HG03108 (cell line): Measurements from ENCODE around the gene LIMS1.
"Not testable (repeated sequence)": the region's sequence is repeated elsewhere in the genome, so short reads cannot be mapped to it uniquely, and the experiment has no call there.

Source experiments
- ATAC-seq: cut with Tn5 transposase; IDR thresholded peaks from one replicate; pipeline ENCODE4 v1.9.1; 2021; ENCODE audit warnings: moderate library complexity; ENCODE audit not compliant: unreplicated experiment

Gene LIMS1

DNA sequence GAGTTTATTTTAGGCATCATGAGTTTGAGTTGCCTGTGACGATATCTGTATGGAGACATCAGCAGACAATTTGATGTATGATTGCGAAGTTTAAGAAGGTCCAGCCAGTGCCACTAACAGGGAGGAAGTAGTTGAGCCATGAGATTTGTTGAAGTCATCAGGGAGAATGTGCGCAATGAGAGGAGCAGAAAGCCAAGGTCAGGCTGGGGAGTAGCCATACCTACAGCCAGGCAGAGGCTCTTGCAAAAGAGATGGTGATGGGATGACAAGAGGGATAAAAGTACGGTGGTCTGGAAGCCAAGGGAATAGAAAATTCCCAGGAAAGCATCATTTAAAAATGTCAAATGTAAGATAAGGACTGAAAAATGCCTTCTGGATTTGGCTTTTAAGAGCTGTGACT is 51.2 kb downstream of the LIMS1 start:
- ATAC-seq: no peak

- ATAC-seq: no peak
Measured at GRCh38 chr2:108586116-108586515, 51.8 kb downstream of the LIMS1 start.

DNA sequence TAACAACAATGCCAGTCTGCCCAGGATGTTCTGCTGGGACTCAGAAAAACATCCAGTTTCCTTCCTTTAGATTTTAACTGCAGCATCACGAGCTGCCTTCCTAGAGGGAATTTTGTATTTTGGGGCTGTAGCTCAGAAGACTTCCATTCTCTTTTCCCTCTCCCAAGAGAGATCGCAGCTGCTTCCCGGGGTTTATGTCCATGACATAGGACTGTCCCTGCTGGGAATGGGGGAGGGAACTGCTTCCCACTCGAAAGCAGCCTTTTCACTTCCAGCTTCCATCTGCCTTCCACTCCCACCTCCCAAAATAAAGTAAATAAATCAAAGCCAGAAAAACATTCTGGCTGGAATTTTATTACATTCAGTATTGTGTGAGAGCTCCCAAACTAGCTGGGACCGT is 52.4 kb downstream of the LIMS1 start:
- ATAC-seq: no peak

GRCh38 chr2:108587621-108588020 is 53.4 kb downstream of the LIMS1 start:
- ATAC-seq: no peak

DNA sequence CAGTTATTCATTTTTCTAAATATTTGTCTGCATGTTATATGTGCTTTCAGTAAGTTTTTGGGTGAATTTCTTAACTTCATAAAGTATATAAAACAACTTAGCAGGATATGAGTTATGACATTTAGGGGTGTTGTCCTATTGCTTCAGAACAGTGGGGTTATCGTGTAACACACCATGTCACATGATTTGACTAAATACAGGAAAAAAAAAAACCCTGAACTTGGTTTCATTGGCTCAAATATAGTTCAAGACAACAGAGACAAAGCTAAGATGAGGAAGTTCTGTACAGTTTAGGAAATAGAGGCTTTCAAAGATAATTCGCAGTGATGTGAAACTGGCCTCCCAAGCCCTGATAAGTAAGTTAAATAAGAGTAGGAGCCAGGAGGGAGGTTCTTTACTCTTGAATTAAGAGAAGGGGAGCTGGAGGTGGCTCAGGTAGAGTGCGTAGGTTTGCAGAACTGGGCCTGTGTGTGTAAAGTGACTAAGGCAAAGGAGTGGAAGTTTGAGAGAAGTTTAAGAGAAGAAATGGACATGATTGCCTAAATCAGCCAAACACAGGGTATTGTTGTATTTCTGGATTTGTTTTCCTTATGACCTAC is 53.9 kb downstream of the LIMS1 start:
- no peak for ATAC-seq

GRCh38 chr2:108589372-108589771 is 55.1 kb downstream of the LIMS1 start:
- no peak for ATAC-seq

DNA sequence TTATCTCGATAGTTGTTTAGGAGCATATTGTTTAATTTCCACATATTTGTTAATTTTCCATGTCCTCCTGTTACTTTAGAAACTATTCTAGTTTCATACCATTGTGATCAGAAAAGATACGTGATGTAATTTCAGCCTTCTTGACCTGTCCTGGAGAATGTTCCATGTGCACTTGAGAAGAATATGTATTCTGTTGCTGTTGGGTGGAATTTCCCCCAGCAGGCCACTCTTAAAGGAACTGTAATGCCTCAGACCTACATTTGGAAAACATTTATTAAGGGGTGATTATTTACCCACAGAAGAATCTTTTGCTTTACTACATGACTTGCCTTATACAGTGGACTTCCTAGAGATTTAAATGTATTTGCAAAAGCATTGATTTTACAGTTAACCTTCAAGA is 55.5 kb downstream of the LIMS1 start:
- ATAC-seq: no peak

GRCh38 chr2:108591163-108591562 is 56.9 kb downstream of the LIMS1 start:
- peak; percentile 32 for ATAC-seq

- no peak for ATAC-seq
Measured at GRCh38 chr2:108593547-108594098, 59.4 kb downstream of the LIMS1 start.

- peak; percentile 77 for ATAC-seq
Measured at GRCh38 chr2:108594132-108594981, 60.1 kb downstream of the LIMS1 start.

DNA sequence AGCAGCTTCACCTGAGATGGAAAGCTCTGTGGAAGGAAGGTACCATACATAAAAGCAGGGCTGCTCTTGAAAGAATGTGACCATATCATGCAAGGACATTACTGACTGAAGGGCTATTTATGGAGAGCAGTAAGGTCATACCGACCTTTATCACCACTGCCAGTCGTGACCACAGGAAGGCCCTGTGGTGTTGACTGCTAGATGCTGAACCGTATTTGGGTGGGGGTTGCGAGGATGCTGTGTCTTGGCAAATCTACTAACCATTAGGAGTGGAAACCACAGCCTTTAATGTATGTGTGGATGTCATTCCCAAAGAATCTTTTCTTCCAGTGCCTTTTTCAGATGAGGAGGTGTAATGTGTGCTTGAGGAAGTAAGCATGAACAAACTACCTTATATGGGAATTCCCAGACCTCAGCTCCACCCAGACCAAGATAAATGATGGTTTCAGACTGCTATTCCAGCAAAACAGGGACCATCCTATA is 60.8 kb downstream of the LIMS1 start:
- ATAC-seq: peak; percentile 64

GRCh38 chr2:108595771-108596170 is 61.5 kb downstream of the LIMS1 start:
- not testable (repeated sequence) for ATAC-seq

GRCh38 chr2:108597105-108597744 is 63.0 kb downstream of the LIMS1 start:
- not testable (repeated sequence) for ATAC-seq

GRCh38 chr2:108601199-108601598 is 66.9 kb downstream of the LIMS1 start:
- not testable (repeated sequence) for ATAC-seq

GRCh38 chr2:108602422-108602821 is 68.2 kb downstream of the LIMS1 start:
- no peak for ATAC-seq

GRCh38 chr2:108604196-108604595 is 69.9 kb downstream of the LIMS1 start:
- ATAC-seq: no peak

DNA sequence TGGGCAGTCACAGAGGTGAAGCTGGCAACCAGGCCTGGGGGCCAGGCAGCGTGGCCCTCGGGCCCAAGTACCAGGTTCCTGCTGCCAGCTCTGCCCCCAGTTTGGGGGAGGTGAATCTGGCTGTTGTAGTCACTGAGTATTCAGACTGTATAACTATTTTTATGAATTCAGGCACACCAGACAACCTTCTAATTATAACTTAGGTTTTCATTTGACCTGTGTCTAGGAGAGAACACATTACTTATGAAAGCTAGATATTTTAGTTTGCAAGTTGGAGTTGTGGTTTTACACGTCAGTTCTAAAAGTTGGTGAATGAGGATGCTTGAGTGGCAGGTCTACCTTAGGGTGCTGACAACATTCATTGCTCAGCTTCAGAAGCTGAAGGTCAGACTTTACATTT is 71.7 kb downstream of the LIMS1 start:
- peak; percentile 39 for ATAC-seq

DNA sequence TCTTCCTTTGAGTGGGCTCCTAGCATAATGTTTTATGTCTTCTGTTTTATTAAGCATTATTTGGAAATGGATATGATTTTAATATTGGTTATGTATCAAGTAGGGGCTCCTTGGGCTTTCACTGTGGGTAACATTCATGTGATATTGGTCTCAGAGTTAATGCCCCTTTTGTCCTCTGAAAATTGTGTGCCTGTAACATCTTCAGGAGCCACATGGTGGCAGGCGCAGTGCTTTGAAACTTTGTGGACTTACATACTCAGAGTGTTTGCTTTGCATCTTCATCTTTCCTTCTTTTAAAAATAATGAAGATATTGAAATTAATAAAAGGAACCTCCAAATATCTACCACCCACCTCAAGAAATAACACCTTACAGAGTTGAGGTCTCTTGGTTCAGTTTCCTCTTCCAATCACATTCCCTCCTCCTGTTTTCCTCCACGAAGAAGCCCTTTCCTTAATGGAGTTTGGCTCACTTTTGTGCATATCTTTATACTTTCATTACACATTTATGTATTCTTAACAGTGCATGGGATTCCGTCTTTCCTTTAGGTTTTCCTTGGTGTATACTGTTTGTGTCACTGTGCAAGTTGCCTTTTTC is 73.5 kb downstream of the LIMS1 start:
- ATAC-seq: no peak

DNA sequence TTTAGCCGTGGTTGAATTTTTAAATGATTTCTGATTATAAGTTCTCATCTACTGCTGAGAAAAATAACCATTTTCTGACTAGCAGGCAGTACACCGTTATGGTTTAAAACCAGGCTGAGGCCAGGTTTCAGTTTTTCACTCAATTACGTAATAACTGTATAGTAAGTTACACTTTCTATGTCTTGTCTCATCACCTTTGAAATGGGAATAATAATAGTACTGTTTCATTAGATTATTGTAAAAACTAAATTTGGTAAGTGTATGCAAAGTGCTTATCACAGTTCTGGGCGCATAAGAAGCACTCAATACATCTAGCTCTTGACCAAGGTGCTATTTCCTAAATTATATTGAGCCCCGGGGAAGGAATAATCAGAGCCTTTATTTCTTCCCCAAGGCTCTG is 76.8 kb downstream of the LIMS1 start:
- no peak for ATAC-seq

DNA sequence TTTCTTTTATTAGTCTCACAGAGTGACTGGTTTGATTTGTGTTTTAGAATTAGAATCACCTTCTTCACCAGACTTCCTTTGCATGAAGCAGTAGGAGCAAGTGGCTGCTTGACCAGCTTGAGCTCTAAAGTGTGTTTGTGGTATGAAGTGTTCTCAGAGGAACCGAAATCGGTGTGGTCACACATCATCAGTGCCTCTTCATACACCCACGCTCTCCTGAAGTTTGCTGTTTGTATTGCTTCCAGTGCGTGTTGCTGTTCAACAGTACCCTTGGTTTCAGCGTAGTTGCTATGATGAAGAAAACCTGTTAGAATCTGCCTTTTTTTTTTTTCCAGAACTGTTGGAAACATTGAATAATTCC is 77.9 kb downstream of the LIMS1 start:
- peak; percentile 60 for ATAC-seq

DNA sequence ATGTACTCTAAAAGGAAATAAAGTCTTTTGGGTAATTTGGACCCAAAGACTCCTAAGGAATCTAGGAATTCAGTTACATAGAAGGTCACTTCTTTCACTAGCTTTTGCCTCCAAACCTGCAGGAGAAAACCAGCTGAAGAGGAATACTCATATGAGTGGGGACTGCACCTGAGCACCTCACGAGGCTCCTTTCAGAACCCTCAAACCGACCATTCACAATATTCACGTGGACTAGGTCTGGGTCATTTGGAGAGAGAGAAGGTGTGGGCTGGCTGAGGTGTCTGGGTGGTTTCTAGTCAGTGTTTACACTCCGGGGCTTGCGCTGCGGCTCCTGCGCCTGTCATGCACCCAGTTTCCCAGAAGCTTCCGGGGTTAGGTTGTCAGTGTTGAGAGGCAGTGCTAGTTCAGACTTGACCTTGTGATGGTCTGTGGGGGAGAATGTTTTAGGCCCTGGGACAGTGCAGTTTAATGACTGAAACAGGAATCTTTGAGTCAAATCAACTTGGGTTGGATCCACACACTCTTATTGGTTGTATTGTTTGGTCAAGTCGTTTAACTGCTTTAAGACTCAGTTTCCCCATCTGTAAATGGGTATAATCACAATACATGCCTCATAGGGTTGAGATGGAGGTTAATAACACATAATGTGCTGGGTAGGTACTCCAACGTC is 78.4 kb downstream of the LIMS1 start:
- peak; percentile 79 for ATAC-seq
